ENCODE results near the gene KLF18.

DNA sequence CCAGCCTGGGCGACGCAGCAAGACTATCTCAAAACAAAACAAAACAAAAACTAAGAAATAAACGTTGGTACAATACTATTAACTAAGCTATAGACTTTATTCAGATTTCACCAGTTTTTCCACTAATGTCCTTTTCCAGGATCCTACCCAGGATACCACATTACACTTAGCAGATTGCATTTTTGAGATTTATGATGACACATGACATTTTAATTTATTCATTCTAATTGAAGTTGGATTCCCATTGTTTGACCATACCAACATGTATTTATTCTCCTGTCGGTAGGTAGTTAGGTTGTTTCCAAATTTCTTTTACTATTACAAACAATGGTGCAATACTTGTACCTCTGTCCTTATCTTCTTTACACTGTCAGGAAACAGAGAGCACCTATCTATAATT, 29.6 kb downstream of the KLF18 start:
- TF ChIP-seq, protein P1, sequence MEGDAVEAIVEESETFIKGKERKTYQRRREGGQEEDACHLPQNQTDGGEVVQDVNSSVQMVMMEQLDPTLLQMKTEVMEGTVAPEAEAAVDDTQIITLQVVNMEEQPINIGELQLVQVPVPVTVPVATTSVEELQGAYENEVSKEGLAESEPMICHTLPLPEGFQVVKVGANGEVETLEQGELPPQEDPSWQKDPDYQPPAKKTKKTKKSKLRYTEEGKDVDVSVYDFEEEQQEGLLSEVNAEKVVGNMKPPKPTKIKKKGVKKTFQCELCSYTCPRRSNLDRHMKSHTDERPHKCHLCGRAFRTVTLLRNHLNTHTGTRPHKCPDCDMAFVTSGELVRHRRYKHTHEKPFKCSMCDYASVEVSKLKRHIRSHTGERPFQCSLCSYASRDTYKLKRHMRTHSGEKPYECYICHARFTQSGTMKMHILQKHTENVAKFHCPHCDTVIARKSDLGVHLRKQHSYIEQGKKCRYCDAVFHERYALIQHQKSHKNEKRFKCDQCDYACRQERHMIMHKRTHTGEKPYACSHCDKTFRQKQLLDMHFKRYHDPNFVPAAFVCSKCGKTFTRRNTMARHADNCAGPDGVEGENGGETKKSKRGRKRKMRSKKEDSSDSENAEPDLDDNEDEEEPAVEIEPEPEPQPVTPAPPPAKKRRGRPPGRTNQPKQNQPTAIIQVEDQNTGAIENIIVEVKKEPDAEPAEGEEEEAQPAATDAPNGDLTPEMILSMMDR (IDR thresholded peaks at IDR 0.05) = no peak
- TF ChIP-seq POLR2A (IDR thresholded peaks at IDR 0.05) = no peak
